Measurements from ENCODE around the gene BLID. TPM values are rescaled to one million over a fixed set of nuclear protein-coding genes. Genes with fewer than 3 reads are reported as not detected.

BLID gene
- total RNA-seq, 4 donors from 2014 or later: not detected

DNA sequence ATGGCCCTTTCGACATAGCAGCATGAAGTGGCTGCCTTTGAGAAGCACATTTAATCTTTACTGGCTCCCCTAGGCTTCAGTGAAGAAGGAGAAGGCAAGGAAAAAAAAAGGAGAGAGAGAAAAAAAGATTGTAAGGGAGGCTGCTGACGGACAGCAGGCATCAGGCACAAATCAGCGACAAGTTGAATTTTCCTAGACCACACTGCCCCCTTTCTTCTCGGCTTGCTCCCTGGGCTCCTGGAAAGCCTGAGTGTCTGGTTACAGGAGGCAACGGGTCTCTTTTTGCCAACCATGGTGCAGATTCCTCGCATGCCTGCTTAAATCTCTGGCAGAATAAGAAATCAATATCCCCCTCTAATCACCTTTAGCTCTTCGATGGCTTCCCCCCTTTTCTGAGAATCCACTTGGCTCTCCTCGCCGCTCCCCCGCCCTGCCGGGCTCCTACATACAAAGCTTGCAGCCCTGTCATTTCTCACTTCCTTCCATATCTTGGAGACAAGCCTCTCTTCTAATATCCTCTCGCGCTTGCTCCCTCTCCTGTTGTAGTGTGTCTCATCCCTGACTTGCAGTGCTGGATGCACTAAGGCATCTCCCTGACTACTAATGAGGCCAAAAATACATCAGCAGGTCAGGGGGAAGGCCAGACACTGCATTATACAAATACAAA is 14.3 kb downstream of the BLID start:
- no peaks in the 10 kb centered on the region for H3K9me3 ChIP-seq
- H3K27ac ChIP-seq: peak overlapping the region; percentile 90
- DNase-seq (ENCODE audit: low spot score in 2 of 2): peak in 1 of 2 donors; percentile 79
- no peaks in the 10 kb centered on the region for H3K36me3 ChIP-seq
- peaks cover 48% of the 10 kb centered on the region for H3K27me3 ChIP-seq
- H3K4me3 ChIP-seq: peak overlapping the region; percentile 47
- TF ChIP-seq EP300 (IDR thresholded peaks at IDR 0.05) (no peak), POLR2AphosphoS5 (IDR thresholded peaks at IDR 0.05) (no peak), POLR2A (IDR thresholded peaks at IDR 0.05) (no peak)
- TF ChIP-seq, protein P1, sequence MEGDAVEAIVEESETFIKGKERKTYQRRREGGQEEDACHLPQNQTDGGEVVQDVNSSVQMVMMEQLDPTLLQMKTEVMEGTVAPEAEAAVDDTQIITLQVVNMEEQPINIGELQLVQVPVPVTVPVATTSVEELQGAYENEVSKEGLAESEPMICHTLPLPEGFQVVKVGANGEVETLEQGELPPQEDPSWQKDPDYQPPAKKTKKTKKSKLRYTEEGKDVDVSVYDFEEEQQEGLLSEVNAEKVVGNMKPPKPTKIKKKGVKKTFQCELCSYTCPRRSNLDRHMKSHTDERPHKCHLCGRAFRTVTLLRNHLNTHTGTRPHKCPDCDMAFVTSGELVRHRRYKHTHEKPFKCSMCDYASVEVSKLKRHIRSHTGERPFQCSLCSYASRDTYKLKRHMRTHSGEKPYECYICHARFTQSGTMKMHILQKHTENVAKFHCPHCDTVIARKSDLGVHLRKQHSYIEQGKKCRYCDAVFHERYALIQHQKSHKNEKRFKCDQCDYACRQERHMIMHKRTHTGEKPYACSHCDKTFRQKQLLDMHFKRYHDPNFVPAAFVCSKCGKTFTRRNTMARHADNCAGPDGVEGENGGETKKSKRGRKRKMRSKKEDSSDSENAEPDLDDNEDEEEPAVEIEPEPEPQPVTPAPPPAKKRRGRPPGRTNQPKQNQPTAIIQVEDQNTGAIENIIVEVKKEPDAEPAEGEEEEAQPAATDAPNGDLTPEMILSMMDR (IDR thresholded peaks at IDR 0.05): peak; percentile 15 to 29
- 4% methylated on average over 13 of the region's 13 CpGs for WGBS
- H3K4me1 ChIP-seq: peaks cover 13% of the 10 kb centered on the region

DNA sequence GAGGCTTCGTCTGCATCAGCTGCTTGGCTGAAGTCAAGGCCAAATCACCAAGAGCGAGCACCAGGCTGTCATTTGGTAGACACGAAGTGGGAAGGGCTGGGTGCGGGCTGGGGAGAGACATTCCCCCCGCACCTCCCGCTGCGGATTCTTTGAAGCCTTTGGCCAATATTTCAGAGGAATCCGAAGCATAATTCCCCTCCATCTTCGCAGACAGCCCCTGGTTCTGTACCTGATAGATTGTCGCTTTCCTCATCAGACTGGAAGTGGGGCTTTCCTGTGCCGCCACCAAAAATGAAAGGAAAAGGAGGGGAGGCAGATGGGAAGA is 15.3 kb downstream of the BLID start:
- H3K27me3 ChIP-seq: peaks cover 57% of the 10 kb centered on the region
- H3K27ac ChIP-seq: peak overlapping the region; percentile 90
- DNase-seq (ENCODE audit: low spot score in 2 of 2): no peak
- no peaks in the 10 kb centered on the region for H3K9me3 ChIP-seq
- no peak for TF ChIP-seq POLR2A (IDR thresholded peaks at IDR 0.05)
- TF ChIP-seq EP300 (IDR thresholded peaks at IDR 0.05): no peak
- TF ChIP-seq POLR2AphosphoS5 (IDR thresholded peaks at IDR 0.05): no peak
- TF ChIP-seq, protein P1 (IDR thresholded peaks at IDR 0.05): no peak
- 9% methylated on average over 11 of the region's 11 CpGs for WGBS
- H3K36me3 ChIP-seq: no peaks in the 10 kb centered on the region
- peaks cover 13% of the 10 kb centered on the region for H3K4me1 ChIP-seq
- peak overlapping the region; percentile 47 for H3K4me3 ChIP-seq

DNA sequence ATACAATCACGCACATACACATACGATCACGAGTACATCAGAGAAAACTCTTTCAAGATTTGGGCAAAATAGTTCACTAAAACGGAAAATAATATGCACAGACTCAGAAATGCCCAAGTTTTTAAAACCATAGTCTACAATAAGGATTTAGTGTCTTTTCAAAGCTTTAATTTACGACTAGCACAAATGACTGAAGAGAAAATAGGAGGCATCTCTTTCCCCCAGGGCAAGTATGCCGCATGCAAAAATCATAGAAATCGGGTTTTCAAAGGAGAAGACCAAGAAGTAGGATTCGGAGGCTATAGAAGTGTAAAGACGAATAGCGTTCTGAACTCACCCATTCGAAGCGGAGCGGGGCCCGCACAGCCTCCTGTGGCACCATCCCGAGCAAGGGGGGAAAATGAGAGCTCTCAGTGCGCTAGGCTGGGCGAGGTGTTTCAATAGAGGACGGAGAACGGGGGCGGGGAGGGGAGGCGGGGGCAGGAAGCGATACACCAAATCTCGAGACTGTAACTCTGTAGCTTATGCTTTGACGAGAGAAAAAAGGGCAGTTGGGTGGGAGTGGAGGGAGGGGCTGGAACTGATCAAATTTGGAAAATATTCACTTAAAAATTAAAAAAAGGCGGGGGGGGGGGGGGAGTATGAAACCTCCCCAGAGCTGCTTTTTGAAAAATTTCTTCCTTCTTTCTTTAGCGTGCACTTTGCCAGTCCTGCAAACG is 15.8 kb downstream of the BLID start:
- no peak for TF ChIP-seq EP300 (IDR thresholded peaks at IDR 0.05)
- peak in 1 of 2 donors; percentile 49 for TF ChIP-seq POLR2A (IDR thresholded peaks at IDR 0.05)
- 11% methylated on average over 27 of the region's 27 CpGs for WGBS
- DNase-seq (ENCODE audit: low spot score in 2 of 2): peak; percentile 77 to 82
- H3K27me3 ChIP-seq: peaks cover 57% of the 10 kb centered on the region
- no peaks in the 10 kb centered on the region for H3K36me3 ChIP-seq
- peaks cover 13% of the 10 kb centered on the region for H3K4me1 ChIP-seq
- peak overlapping the region; percentile 90 for H3K27ac ChIP-seq
- H3K4me3 ChIP-seq: peak overlapping the region; percentile 47
- H3K9me3 ChIP-seq: no peaks in the 10 kb centered on the region

DNA sequence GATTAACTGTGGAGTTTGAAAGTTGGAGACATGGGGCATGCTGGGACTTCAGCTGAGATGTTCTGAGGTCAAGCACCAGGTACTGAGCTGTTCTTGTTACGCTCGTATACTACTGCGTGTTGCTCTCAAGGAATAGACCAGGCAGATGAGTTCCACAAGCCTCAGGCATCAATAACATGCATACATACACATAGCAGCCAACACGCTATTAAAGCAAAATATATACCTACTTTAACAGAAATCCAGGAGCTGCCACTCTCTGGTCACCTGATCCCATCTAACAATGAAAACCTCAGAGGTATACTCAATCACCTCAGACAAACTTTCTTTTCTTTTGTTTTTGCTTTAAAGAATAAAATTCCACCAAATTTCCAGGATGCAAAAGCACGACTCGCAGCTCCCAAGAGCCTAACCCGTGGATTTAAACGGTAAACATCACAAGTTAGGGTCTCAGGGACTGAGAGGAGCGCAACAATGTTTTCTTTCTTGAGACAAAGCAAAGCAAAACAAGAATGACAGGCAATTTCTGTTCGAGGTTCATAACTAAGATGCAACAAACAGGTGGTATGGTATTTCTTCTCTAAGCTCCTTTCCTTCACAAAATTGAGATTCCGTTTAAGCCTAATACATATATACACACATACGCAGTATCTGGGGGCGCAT is 16.5 kb downstream of the BLID start:
- Histone ChIP-seq H3K36me3 (no peaks in the 10 kb centered on the region), H3K9me3 (no peaks in the 10 kb centered on the region), H3K4me3 (peak overlapping the region; percentile 47), H3K4me1 (peaks cover 13% of the 10 kb centered on the region), H3K27me3 (peaks cover 57% of the 10 kb centered on the region), H3K27ac (peak overlapping the region; percentile 90)
- no peak for DNase-seq (ENCODE audit: low spot score in 2 of 2)
- TF ChIP-seq POLR2AphosphoS5 (IDR thresholded peaks at IDR 0.05) (no peak), EP300 (IDR thresholded peaks at IDR 0.05) (no peak), POLR2A (IDR thresholded peaks at IDR 0.05) (no peak)
- TF ChIP-seq, protein P1 (IDR thresholded peaks at IDR 0.05): no peak
- WGBS: 39% methylated on average over 13 of the region's 13 CpGs

DNA sequence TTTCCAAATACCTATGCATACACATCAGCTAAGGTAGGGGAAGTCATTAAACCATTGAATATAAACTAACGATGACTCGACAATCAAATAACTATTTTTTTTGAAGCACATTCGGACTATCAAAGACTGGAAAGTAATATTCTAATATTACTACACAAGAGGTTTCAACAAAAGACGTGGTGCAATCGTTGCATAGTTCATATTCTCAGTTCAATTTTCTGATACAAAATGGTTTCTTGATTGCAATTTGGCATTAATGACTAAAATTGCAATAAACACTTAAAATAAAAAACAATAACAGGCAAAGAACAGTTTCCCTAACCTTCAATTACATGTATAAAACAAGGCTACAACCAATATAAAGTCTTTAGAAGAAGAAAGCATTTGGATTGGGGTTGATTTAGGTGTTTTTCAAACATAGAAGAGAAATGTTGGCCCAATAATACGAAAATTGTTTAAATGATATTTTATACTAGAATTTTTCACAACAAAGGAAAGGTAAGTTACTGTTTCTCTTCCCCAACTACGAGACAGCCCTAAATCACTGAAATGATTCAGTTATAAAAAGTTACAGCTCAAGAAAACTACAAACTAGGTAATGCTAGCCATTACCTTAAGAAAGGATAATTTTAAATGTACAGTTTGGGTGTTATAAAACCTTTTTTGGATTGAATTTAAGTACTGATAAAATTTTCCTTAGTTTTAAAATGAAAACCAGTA is 17.6 kb downstream of the BLID start:
- no peak for DNase-seq (ENCODE audit: low spot score in 2 of 2)
- Histone ChIP-seq H3K4me3 (peak overlapping the region; percentile 47), H3K27ac (peak overlapping the region; percentile 68)

More for the DNA sequence above, 17.6 kb downstream of the BLID start:
- TF ChIP-seq POLR2A (IDR thresholded peaks at IDR 0.05): no peak
- peaks cover 13% of the 10 kb centered on the region for H3K4me1 ChIP-seq
- H3K9me3 ChIP-seq: no peaks in the 10 kb centered on the region
- peaks cover 57% of the 10 kb centered on the region for H3K27me3 ChIP-seq
- 50% methylated on average over 7 of the region's 7 CpGs for whole genome bisulfite sequencing
- H3K36me3 ChIP-seq: no peaks in the 10 kb centered on the region

Measured in suprapubic skin (tissue), 4 donors.